K562 (cell line): Measurements from ENCODE around the gene CD274. TPM values are rescaled to one million over a fixed set of nuclear protein-coding genes. Genes with fewer than 3 reads are reported as not detected.

ENCODE experiments used
- ATAC-seq: fragments of 200-7000 bp; cut with Tn5 transposase; 3 replicates; pipeline ENCODE4 v1.9.1; 2020; ENCODE audit warnings: moderate library complexity
- BruUV-seq: library from RNA; stranded (reverse); fragments of 400-500 nt; replicated peaks from 2 replicates; lab custom pipeline; 2021; lab: Mats Ljungman, UMichigan
- CTCF ChIA-PET: fragments of 300-600 bp; formaldehyde crosslinking; extraction: SDS; loops from one replicate; lab custom pipeline; 2021; ENCODE audit warnings: low intra/inter-chr PET ratio; lab: Yijun Ruan, JAX
- POLR2A ChIA-PET: fragments of 300-600, 350-650 bp; sonication (Branson Sonifier 250); formaldehyde crosslinking; extraction: SDS; loops from one replicate; lab custom pipeline; 2021; ENCODE audit warnings: antibody characterized with exemption, inconsistent platforms; lab: Yijun Ruan, JAX
- DNase-seq, 4 experiments: peaks; one replicate each; pipeline versions ENCODE4 v3.0.0 to v3.0.0-alpha.2; 2011 to 2018; ENCODE audit warnings: low spot score in 3 of 4, mixed read lengths in 3 of 4; ENCODE audit errors: extremely low read depth in 1 of 4
- FAIRE-seq: peaks from 2 replicates; lab custom pipeline; 2011; peaks lifted over from hg19 to GRCh38; lab: Jason Lieb, UNC
- H2AFZ ChIP-seq: 2 replicates; pipeline ENCODE4 v1.6.0; 2011; ENCODE audit warnings: low read depth, low read length, control low read depth, inconsistent platforms
- H3K27ac ChIP-seq: fragments of 200-600 bp; 3 replicates; pipeline ENCODE4 v1.8.0; 2011; ENCODE audit warnings: low read depth, mild to moderate bottlenecking, control low read depth, inconsistent platforms, low read length, moderate library complexity, mixed read lengths; ENCODE audit errors: extremely low read depth
- H3K27me3 ChIP-seq, 2 experiments: fragments of 300-600 bp in 1 of 2; 2 replicates in 1 of 2; 3 replicates in 1 of 2; pipeline versions ENCODE4 v1.6.0 to v1.8.0; 2011; ENCODE audit warnings: inconsistent platforms in 2 of 2, low read length in 2 of 2, mild to moderate bottlenecking in 1 of 2, mixed read lengths in 1 of 2, moderate library complexity in 1 of 2; ENCODE audit not compliant: control insufficient read depth in 2 of 2, insufficient read depth in 2 of 2
- H3K36me3 ChIP-seq: fragments of 300-600 bp; 3 replicates; pipeline ENCODE4 v1.8.0; 2011; ENCODE audit warnings: mild to moderate bottlenecking, low read length, inconsistent platforms; ENCODE audit not compliant: control insufficient read depth, insufficient read depth
- H3K4me1 ChIP-seq, 2 experiments: fragments of 200-600 bp in 1 of 2; replicated peaks in 1 of 2; 2 replicates in 1 of 2; 3 replicates in 1 of 2; pipeline versions ENCODE4 v1.5.1 to v1.8.0; 2011; ENCODE audit warnings: inconsistent platforms in 2 of 2, low read length in 2 of 2, mild to moderate bottlenecking in 1 of 2, mixed read lengths in 1 of 2, moderate library complexity in 1 of 2; ENCODE audit not compliant: control insufficient read depth in 2 of 2, insufficient read depth in 2 of 2
- H3K4me2 ChIP-seq: 2 replicates; pipeline ENCODE4 v1.6.1; 2011; ENCODE audit warnings: low read length, control low read depth, inconsistent platforms, mixed read lengths; ENCODE audit not compliant: insufficient read depth
- H3K4me3 ChIP-seq: fragments of 200-600 bp; sonication (generic), shearing (Covaris generic); 2 replicates; pipeline ENCODE4 v1.5.1; 2016; ENCODE audit warnings: control low read depth, inconsistent platforms
- H3K79me2 ChIP-seq: fragments of 200-600 bp; 3 replicates; pipeline ENCODE4 v1.8.0; 2011; ENCODE audit warnings: low read length, inconsistent platforms; ENCODE audit not compliant: control insufficient read depth, insufficient read depth
- H3K9ac ChIP-seq, 2 experiments: 2 replicates each; pipeline versions ENCODE4 v1.6.0 to v1.6.1; 2011; ENCODE audit warnings: low read depth in 2 of 2, low read length in 2 of 2, control low read depth in 1 of 2, inconsistent platforms in 1 of 2, mild to moderate bottlenecking in 1 of 2, mixed read lengths in 1 of 2; ENCODE audit not compliant: insufficient read depth in 1 of 2
- H3K9me1 ChIP-seq: one replicate; pipeline ENCODE4 v1.6.0; 2011; ENCODE audit warnings: inconsistent platforms, mild to moderate bottlenecking, low read length, moderate library complexity; ENCODE audit not compliant: control insufficient read depth, insufficient read depth
- H3K9me3 ChIP-seq: replicated peaks from 2 replicates; pipeline ENCODE4 v1.5.1; 2011; ENCODE audit warnings: low read depth, low read length, inconsistent platforms; ENCODE audit not compliant: control insufficient read depth, insufficient read depth
- H4K20me1 ChIP-seq: replicated peaks from 2 replicates; pipeline ENCODE4 v1.6.1; 2011; ENCODE audit warnings: low read length, inconsistent platforms, mixed read lengths; ENCODE audit not compliant: control insufficient read depth, insufficient read depth
- ARID3B ChIP-seq: fragments of 250-450 bp; sonication (Bioruptor Pico); IDR thresholded peaks from 2 replicates; pipeline ENCODE4 v1.4.0; 2020; ENCODE audit warnings: borderline replicate concordance
- BCL6 ChIP-seq: fragments of 250-450 bp; sonication (Bioruptor Pico); IDR thresholded peaks from 2 replicates; pipeline ENCODE4 v1.4.0; 2020
- BDP1 ChIP-seq: IDR thresholded peaks from 3 replicates; pipeline ENCODE4 v1.6.1; 2011; ENCODE audit not compliant: insufficient read length, insufficient read depth
- FOXK1 ChIP-seq: sonication (generic); formaldehyde crosslinking; IDR thresholded peaks from 2 replicates; pipeline ENCODE4 v1.8.0; 2022; ENCODE audit warnings: missing genetic modification reagents, mild to moderate bottlenecking, borderline replicate concordance
- FOXP1 ChIP-seq: sonication (generic); formaldehyde crosslinking; IDR thresholded peaks from 2 replicates; pipeline ENCODE4 v1.8.0; 2022; ENCODE audit warnings: mild to moderate bottlenecking, missing genetic modification reagents
- HEY1 ChIP-seq: fragments of 250-450 bp; sonication (Bioruptor Pico); IDR thresholded peaks from 2 replicates; pipeline ENCODE4 v1.5.0; 2020; ENCODE audit warnings: mild to moderate bottlenecking, moderate library complexity, borderline replicate concordance
- RBM39 ChIP-seq: fragments of 200-400 bp; formaldehyde crosslinking; optimal IDR thresholded peaks from 2 replicates; pipeline ENCODE3; 2018; ENCODE audit warnings: low read depth, low read length
- SMARCE1 ChIP-seq: fragments of 450-650 bp; IDR thresholded peaks from 2 replicates; pipeline ENCODE4 v1.7.1; 2016; ENCODE audit warnings: mild to moderate bottlenecking
- STAT5A ChIP-seq: IDR thresholded peaks from 2 replicates; pipeline ENCODE4 v1.6.1; 2012; ENCODE audit warnings: low read length, inconsistent platforms, borderline replicate concordance
- ZNF134 ChIP-seq: fragments of 250-450 bp; sonication (Bioruptor Pico); conservative IDR thresholded peaks from 2 replicates; pipeline ENCODE4 v1.4.0; 2020
- ZNF253 ChIP-seq: fragments of 250-450 bp; sonication (Bioruptor Pico); conservative IDR thresholded peaks from 2 replicates; pipeline ENCODE4 v1.6.1; 2021; ENCODE audit warnings: mild to moderate bottlenecking
- ZNF395 ChIP-seq: fragments of 200-800 bp; sonication (Bioruptor generic); IDR thresholded peaks from 2 replicates; pipeline ENCODE4 v1.6.1; 2017; ENCODE audit warnings: missing genetic modification characterization, missing compliant biosample characterization
- WGBS: fragments of 100-300 bp; shearing (Covaris generic); methylation state at CpG from one replicate; pipeline ENCODE4 v1.1.6; 2016; ENCODE audit warnings: low coverage, mixed read lengths; ENCODE audit not compliant: insufficient coverage; ENCODE audit errors: missing lambda C conversion rate; 5-methylcytosine and 5-hydroxymethylcytosine counted together
- in situ Hi-C: fragments of 300-500 bp; cut with MboI; formaldehyde crosslinking; loops from 4 replicates; pipeline ENCODE4 v1.15.0; 2018; ENCODE audit warnings: inconsistent platforms, mixed read lengths
- intact Hi-C: fragments of 100-400 bp; cut with micrococcal nuclease; formaldehyde crosslinking; loops from 2 replicates; pipeline ENCODE4 v1.14.2; 2022
- polyA plus RNA-seq, 8 experiments: library from polyadenylated mRNA; depleted of rRNA in 4 of 8; stranded (reverse) in 5 of 8; unstranded in 3 of 8; fragments of >200 nt; fragmentation: Nextera tagmentation in 2 of 8; fragmentation: Illumina TruSeq in 1 of 8; extraction: Ambion mirVana in 2 of 8; extraction: Trizol in 1 of 8; gene quantifications; 2 replicates each; pipeline versions ENCODE4 v1.2.1 to v1.2.3, GENCODE V29; 2011 to 2014; ENCODE audit warnings: inconsistent platforms in 1 of 8, missing spikeins in 1 of 8
- total RNA-seq, 7 experiments: library from RNA; depleted of rRNA in 6 of 7; stranded (reverse); fragments of >200 nt in 6 of 7; fragmentation: Illumina TruSeq in 2 of 7; extraction: Trizol in 2 of 7; gene quantifications; 2 replicates each; pipeline versions ENCODE4 v1.2.1 to v1.2.3, GENCODE V29; 2011 to 2021; ENCODE audit warnings: low replicate concordance in 1 of 7
- TF ChIP-seq, protein P1 (sequence below): fragments of 450-650 bp; IDR thresholded peaks from 2 replicates; pipeline ENCODE4 v1.7.1; 2018; ENCODE audit warnings: mild to moderate bottlenecking, low read depth; ENCODE audit not compliant: partially characterized antibody
- TF ChIP-seq, protein P2 (sequence below): fragments of 150-350 bp; IDR thresholded peaks from 2 replicates; pipeline ENCODE4 v1.6.1; 2014; ENCODE audit warnings: low read depth, mild to moderate bottlenecking, low read length, borderline replicate concordance

The CD274 gene
- total and polyA plus RNA-seq, 9 of the 15 experiments (the other 6 are each of a cell fraction or from before 2014, with no cell fraction given) = 0.07 to 0.51 (median 0.30) TPM; not detected in 1

- intact Hi-C loops (no loop called here), in situ Hi-C loops (no loop called here)
- no peaks in the 10 kb centered on the region for H3K36me3 ChIP-seq
- no peak overlapping the region for H3K9ac ChIP-seq
- H2AFZ ChIP-seq = no peak overlapping the region
- no TSS peak for BruUV-seq
- ATAC-seq (no peak), DNase-seq (no peak), FAIRE-seq (no peak)
- no peaks in the 10 kb centered on the region for H3K9me3 ChIP-seq
- no peaks in the 10 kb centered on the region for H4K20me1 ChIP-seq
- 14% methylated on average over 2 of the region's 2 CpGs for WGBS
- ChIA-PET POLR2A (no interaction called here), CTCF (no interaction called here)
- H3K4me3 ChIP-seq = no peak overlapping the region
- H3K4me1 ChIP-seq = no peaks in the 10 kb centered on the region
- H3K4me2 ChIP-seq = no peak overlapping the region
- H3K27ac ChIP-seq = no peak overlapping the region
- H3K79me2 ChIP-seq = no peaks in the 10 kb centered on the region
- H3K27me3 ChIP-seq = no peaks in the 10 kb centered on the region; a peak in 1 of 5 replicates
- no peaks in the 10 kb centered on the region for H3K9me1 ChIP-seq
- TF ChIP-seq, protein P1, sequence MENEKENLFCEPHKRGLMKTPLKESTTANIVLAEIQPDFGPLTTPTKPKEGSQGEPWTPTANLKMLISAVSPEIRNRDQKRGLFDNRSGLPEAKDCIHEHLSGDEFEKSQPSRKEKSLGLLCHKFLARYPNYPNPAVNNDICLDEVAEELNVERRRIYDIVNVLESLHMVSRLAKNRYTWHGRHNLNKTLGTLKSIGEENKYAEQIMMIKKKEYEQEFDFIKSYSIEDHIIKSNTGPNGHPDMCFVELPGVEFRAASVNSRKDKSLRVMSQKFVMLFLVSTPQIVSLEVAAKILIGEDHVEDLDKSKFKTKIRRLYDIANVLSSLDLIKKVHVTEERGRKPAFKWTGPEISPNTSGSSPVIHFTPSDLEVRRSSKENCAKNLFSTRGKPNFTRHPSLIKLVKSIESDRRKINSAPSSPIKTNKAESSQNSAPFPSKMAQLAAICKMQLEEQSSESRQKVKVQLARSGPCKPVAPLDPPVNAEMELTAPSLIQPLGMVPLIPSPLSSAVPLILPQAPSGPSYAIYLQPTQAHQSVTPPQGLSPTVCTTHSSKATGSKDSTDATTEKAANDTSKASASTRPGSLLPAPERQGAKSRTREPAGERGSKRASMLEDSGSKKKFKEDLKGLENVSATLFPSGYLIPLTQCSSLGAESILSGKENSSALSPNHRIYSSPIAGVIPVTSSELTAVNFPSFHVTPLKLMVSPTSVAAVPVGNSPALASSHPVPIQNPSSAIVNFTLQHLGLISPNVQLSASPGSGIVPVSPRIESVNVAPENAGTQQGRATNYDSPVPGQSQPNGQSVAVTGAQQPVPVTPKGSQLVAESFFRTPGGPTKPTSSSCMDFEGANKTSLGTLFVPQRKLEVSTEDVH = no peak
- TF ChIP-seq ZNF395 (CRISPR knock-in tag) = no peak
- TF ChIP-seq RBM39 = no peak
- no peak for TF ChIP-seq FOXK1 (CRISPR knock-in tag)
- TF ChIP-seq SMARCE1 = no peak
- no peak for TF ChIP-seq ZNF134
- TF ChIP-seq FOXP1 (CRISPR knock-in tag) = no peak
- no peak for TF ChIP-seq HEY1 (CRISPR knock-in tag)
- TF ChIP-seq STAT5A = no peak
- TF ChIP-seq ZNF253 (CRISPR knock-in tag) = no peak
- TF ChIP-seq, protein P2, sequence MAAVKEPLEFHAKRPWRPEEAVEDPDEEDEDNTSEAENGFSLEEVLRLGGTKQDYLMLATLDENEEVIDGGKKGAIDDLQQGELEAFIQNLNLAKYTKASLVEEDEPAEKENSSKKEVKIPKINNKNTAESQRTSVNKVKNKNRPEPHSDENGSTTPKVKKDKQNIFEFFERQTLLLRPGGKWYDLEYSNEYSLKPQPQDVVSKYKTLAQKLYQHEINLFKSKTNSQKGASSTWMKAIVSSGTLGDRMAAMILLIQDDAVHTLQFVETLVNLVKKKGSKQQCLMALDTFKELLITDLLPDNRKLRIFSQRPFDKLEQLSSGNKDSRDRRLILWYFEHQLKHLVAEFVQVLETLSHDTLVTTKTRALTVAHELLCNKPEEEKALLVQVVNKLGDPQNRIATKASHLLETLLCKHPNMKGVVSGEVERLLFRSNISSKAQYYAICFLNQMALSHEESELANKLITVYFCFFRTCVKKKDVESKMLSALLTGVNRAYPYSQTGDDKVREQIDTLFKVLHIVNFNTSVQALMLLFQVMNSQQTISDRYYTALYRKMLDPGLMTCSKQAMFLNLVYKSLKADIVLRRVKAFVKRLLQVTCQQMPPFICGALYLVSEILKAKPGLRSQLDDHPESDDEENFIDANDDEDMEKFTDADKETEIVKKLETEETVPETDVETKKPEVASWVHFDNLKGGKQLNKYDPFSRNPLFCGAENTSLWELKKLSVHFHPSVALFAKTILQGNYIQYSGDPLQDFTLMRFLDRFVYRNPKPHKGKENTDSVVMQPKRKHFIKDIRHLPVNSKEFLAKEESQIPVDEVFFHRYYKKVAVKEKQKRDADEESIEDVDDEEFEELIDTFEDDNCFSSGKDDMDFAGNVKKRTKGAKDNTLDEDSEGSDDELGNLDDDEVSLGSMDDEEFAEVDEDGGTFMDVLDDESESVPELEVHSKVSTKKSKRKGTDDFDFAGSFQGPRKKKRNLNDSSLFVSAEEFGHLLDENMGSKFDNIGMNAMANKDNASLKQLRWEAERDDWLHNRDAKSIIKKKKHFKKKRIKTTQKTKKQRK = no peak
- TF ChIP-seq BDP1 = no peak
- no peak for TF ChIP-seq ARID3B (CRISPR knock-in tag)
- no peak for TF ChIP-seq BCL6 (CRISPR knock-in tag)
Observed at GRCh38 chr9:5513966-5514616, 63.7 kb downstream of the CD274 start.
